OCI-LY7 (cell line): ENCODE data around the gene CAPN5. TPM values are rescaled to one million over a fixed set of nuclear protein-coding genes. Genes with fewer than 3 reads are reported as not detected.

ENCODE experiments used
- BruUV-seq: library from RNA; stranded (reverse); fragments of 400-500 nt; replicated peaks from 2 replicates; lab custom pipeline; 2021; lab: Mats Ljungman, UMichigan
- CTCF ChIA-PET: fragments of 300-600 bp; sonication (Branson Sonifier 250); formaldehyde crosslinking; loops from one replicate; lab custom pipeline; 2022; ENCODE audit warnings: antibody characterized with exemption; ENCODE audit not compliant: unreplicated experiment; lab: Charles Lee
- POLR2A ChIA-PET: fragments of 300-600 bp; sonication (Branson Sonifier 250); formaldehyde crosslinking; loops from one replicate; lab custom pipeline; 2022; ENCODE audit warnings: antibody characterized with exemption; lab: Charles Lee
- DNase-seq: peaks from one replicate; pipeline ENCODE4 v3.0.0-alpha.2; 2015; ENCODE audit warnings: low spot score
- H2AFZ ChIP-seq: fragments of 200-600 bp; sonication (generic), shearing (Covaris generic); 2 replicates; pipeline ENCODE4 v1.6.1; 2014; ENCODE audit warnings: mild to moderate bottlenecking, antibody characterized with exemption, low read length, moderate library complexity
- H3K27ac ChIP-seq: fragments of 200-600 bp; sonication (generic); 2 replicates; pipeline ENCODE4 v1.5.1; 2014; ENCODE audit warnings: mixed run types, low read depth, mild to moderate bottlenecking, moderate library complexity, low read length, inconsistent platforms; ENCODE audit not compliant: poor library complexity, severe bottlenecking
- H3K36me3 ChIP-seq: fragments of 200-600 bp; sonication (generic); 2 replicates; pipeline ENCODE4 v1.6.1; 2014; ENCODE audit warnings: mild to moderate bottlenecking, antibody characterized with exemption, low read length, moderate library complexity, mixed read lengths; ENCODE audit not compliant: insufficient read depth
- H3K4me1 ChIP-seq: fragments of 200-600 bp; sonication (generic); 2 replicates; pipeline ENCODE4 v1.5.1; 2014; ENCODE audit warnings: mild to moderate bottlenecking, low read length; ENCODE audit not compliant: insufficient read depth, poor library complexity, severe bottlenecking
- H3K4me2 ChIP-seq: fragments of 200-600 bp; sonication (generic); 2 replicates; pipeline ENCODE4 v1.6.1; 2014; ENCODE audit warnings: mild to moderate bottlenecking, low read length
- H3K4me3 ChIP-seq: fragments of 200-600 bp; sonication (generic); 2 replicates; pipeline ENCODE4 v1.5.1; 2014; ENCODE audit warnings: mild to moderate bottlenecking, low read depth, low read length; ENCODE audit not compliant: poor library complexity, severe bottlenecking
- H3K79me2 ChIP-seq: fragments of 200-600 bp; sonication (generic); 2 replicates; pipeline ENCODE4 v1.6.1; 2016; ENCODE audit warnings: low read depth, mild to moderate bottlenecking, low read length, moderate library complexity, mixed read lengths; ENCODE audit not compliant: insufficient read depth
- H3K9me2 ChIP-seq: fragments of 200-600 bp; sonication (generic); 2 replicates; pipeline ENCODE4 v1.6.1; 2016; ENCODE audit warnings: mild to moderate bottlenecking, low read length, mixed read lengths; ENCODE audit not compliant: insufficient read depth
- H3K9me3 ChIP-seq: fragments of 200-600 bp; sonication (generic); 2 replicates; pipeline ENCODE4 v1.6.1; 2014; ENCODE audit warnings: mild to moderate bottlenecking, mixed run types, low read length, mixed read lengths
- H4K20me1 ChIP-seq: fragments of 200-600 bp; sonication (generic); 2 replicates; pipeline ENCODE4 v1.6.1; 2014; ENCODE audit warnings: mild to moderate bottlenecking, antibody characterized with exemption, low read length, moderate library complexity, mixed read lengths; ENCODE audit not compliant: insufficient read depth
- CTCF ChIP-seq: fragments of 200-600 bp; sonication (generic); conservative IDR thresholded peaks from 2 replicates; pipeline ENCODE4 v1.5.1; 2014; ENCODE audit warnings: mild to moderate bottlenecking, antibody characterized with exemption, low read length, moderate library complexity, mixed read lengths
- EZH2phosphoT487 ChIP-seq: fragments of 200-600 bp; sonication (generic); IDR thresholded peaks from 2 replicates; pipeline ENCODE4 v1.6.1; 2018; ENCODE audit warnings: low read depth, borderline replicate concordance, mild to moderate bottlenecking, mixed run types, antibody characterized with exemption, low read length, moderate library complexity, mixed read lengths
- intact Hi-C: fragments of 100-400 bp; cut with micrococcal nuclease; formaldehyde crosslinking; loops from one replicate; pipeline ENCODE4 v1.10.0; 2022; ENCODE audit not compliant: unreplicated experiment
- total RNA-seq, 2 experiments: library from RNA; depleted of rRNA in 1 of 2; stranded (reverse); fragments of >200 nt in 1 of 2; shearing (Covaris generic) in 1 of 2; gene quantifications; 2 replicates each; pipeline ENCODE4 v1.2.3, GENCODE V29; 2014 to 2022

Gene CAPN5
- total RNA-seq, 2 experiments from 2014 or later: 1.4 to 1.5 TPM

- TF ChIP-seq EZH2phosphoT487 (no peak), CTCF (no peak)
- CTCF ChIA-PET: no interaction called here
These were observed 88.3 kb downstream of the CAPN5 start for GRCh38 chr11:77155082-77155475.

GRCh38 chr11:77155556-77156130 is 88.9 kb downstream of the CAPN5 start:
- H3K79me2 ChIP-seq: no peaks in the 10 kb centered on the region
- ChIA-PET CTCF (no interaction called here), POLR2A (no interaction called here)
- H4K20me1 ChIP-seq: no peaks in the 10 kb centered on the region
- no peak overlapping the region for H2AFZ ChIP-seq
- no peaks in the 10 kb centered on the region for H3K36me3 ChIP-seq
- H3K27ac ChIP-seq: no peak overlapping the region
- intact Hi-C loops: no loop called here
- H3K4me2 ChIP-seq: no peak overlapping the region
- H3K9me2 ChIP-seq: no peaks in the 10 kb centered on the region
- H3K9me3 ChIP-seq: no peaks in the 10 kb centered on the region
- BruUV-seq: no TSS peak
- no peaks in the 10 kb centered on the region for H3K4me1 ChIP-seq
- TF ChIP-seq EZH2phosphoT487: no peak
- no peak for DNase-seq
- no peak overlapping the region for H3K4me3 ChIP-seq

More at GRCh38 chr11:77155082-77155475, 88.3 kb downstream of the CAPN5 start:
- POLR2A ChIA-PET: no interaction called here
- no peak overlapping the region for H3K4me3 ChIP-seq
- no peaks in the 10 kb centered on the region for H3K36me3 ChIP-seq
- no peaks in the 10 kb centered on the region for H3K9me2 ChIP-seq
- H3K27ac ChIP-seq: no peak overlapping the region
- no peaks in the 10 kb centered on the region for H3K79me2 ChIP-seq
- intact Hi-C loops: no loop called here
- H3K4me2 ChIP-seq: no peak overlapping the region
- H3K4me1 ChIP-seq: no peaks in the 10 kb centered on the region
- no peaks in the 10 kb centered on the region for H4K20me1 ChIP-seq
- BruUV-seq: no TSS peak
- no peak for DNase-seq
- no peaks in the 10 kb centered on the region for H3K9me3 ChIP-seq
- H2AFZ ChIP-seq: no peak overlapping the region

- no TSS peak for BruUV-seq
- ChIA-PET CTCF (no interaction called here), POLR2A (no interaction called here)
- no peaks in the 10 kb centered on the region for H3K36me3 ChIP-seq
- no peaks in the 10 kb centered on the region for H3K79me2 ChIP-seq
- H3K4me2 ChIP-seq: no peak overlapping the region
- H3K9me2 ChIP-seq: no peaks in the 10 kb centered on the region
- no peak overlapping the region for H3K4me3 ChIP-seq
- TF ChIP-seq EZH2phosphoT487 (no peak), CTCF (no peak)
- no peaks in the 10 kb centered on the region for H4K20me1 ChIP-seq
- no peak for DNase-seq
- intact Hi-C loops: no loop called here
- H3K4me1 ChIP-seq: no peaks in the 10 kb centered on the region
- no peak overlapping the region for H3K27ac ChIP-seq
- no peak overlapping the region for H2AFZ ChIP-seq
- no peaks in the 10 kb centered on the region for H3K9me3 ChIP-seq
These were observed 89.8 kb downstream of the CAPN5 start for GRCh38 chr11:77156396-77157195.
